HFFc6 (cell line): ENCODE data around the gene FAM111A. TPM values are rescaled to one million over a fixed set of nuclear protein-coding genes. Genes with fewer than 3 reads are reported as not detected.

ENCODE experiments used
- DNase-seq: peaks from one replicate; pipeline ENCODE4 v3.0.0-alpha.2; 2018
- H3K27ac Mint-ChIP-seq: 2 replicates; pipeline ENCODE4 v1.8.0; 2020; ENCODE audit warnings: mild to moderate bottlenecking, mixed read lengths
- H3K27me3 Mint-ChIP-seq: 2 replicates; pipeline ENCODE4 v1.8.0; 2021; ENCODE audit warnings: mild to moderate bottlenecking, moderate library complexity, mixed read lengths; ENCODE audit not compliant: insufficient read depth
- H3K36me3 Mint-ChIP-seq: 2 replicates; pipeline ENCODE4 v1.8.0; 2021; ENCODE audit warnings: low read depth, mixed read lengths
- H3K4me1 Mint-ChIP-seq: 2 replicates; pipeline ENCODE4 v1.8.0; 2020; ENCODE audit warnings: low read depth, mixed read lengths
- H3K4me3 Mint-ChIP-seq: 2 replicates; pipeline ENCODE4 v1.8.0; 2020; ENCODE audit warnings: mild to moderate bottlenecking, moderate library complexity, mixed read lengths
- H3K9me3 Mint-ChIP-seq: 2 replicates; pipeline ENCODE4 v1.8.0; 2020; ENCODE audit warnings: mild to moderate bottlenecking, mixed read lengths
- total RNA-seq, 6 experiments: library from RNA; stranded (reverse); fragmentation: NEBNext Ultra II Directional; extraction: Animal tissue kit (Norgen Biotek cat#: 25700); gene quantifications; 2 replicates in 1 of 6; 3 replicates in 5 of 6; pipeline ENCODE4 v1.2.3, GENCODE V29; 2021
- TF ChIP-seq, protein P1 (sequence below): fragments of 200-600 bp; sonication (generic); IDR thresholded peaks from 2 replicates; pipeline ENCODE4 v1.5.0; 2021; ENCODE audit warnings: antibody characterized with exemption, mild to moderate bottlenecking

FAM111A gene
- total RNA-seq, 6 experiments from 2014 or later = 28.7 to 56.6 (median 46.7) TPM

DNA sequence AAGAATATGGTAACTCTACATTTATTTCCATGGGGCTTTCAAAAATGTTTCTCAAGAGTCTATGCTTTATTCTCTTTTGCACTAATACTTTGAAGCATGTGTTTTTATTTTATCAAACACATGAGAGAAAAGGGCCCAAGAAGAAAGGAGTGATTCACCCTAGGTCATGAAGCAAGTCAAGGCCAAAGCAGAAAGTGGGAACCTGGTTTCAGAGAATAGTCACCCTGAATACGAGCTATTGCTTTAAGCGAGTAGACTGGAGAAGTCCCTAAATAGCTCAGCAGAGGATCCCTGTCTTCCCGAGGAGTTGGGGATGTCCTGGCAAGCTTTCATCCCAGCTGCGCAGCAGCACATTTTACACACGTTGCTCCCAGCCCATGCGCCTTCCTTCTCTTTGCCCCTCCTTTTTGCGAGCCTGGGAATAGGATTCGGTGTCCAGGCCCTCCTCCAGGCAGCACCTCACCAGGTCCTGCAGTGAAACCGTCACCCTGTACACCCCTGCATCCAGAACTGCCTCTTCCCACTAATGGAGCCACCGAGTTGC lies 51.0 kb downstream of the FAM111A start:
- peaks cover 3% of the 10 kb centered on the region for H3K27me3 Mint-ChIP-seq
- no peak for DNase-seq
- H3K27ac Mint-ChIP-seq = no peak overlapping the region
- H3K4me3 Mint-ChIP-seq = no peak overlapping the region
- H3K36me3 Mint-ChIP-seq = peaks cover 10% of the 10 kb centered on the region
- no peaks in the 10 kb centered on the region for H3K9me3 Mint-ChIP-seq
- TF ChIP-seq, protein P1, sequence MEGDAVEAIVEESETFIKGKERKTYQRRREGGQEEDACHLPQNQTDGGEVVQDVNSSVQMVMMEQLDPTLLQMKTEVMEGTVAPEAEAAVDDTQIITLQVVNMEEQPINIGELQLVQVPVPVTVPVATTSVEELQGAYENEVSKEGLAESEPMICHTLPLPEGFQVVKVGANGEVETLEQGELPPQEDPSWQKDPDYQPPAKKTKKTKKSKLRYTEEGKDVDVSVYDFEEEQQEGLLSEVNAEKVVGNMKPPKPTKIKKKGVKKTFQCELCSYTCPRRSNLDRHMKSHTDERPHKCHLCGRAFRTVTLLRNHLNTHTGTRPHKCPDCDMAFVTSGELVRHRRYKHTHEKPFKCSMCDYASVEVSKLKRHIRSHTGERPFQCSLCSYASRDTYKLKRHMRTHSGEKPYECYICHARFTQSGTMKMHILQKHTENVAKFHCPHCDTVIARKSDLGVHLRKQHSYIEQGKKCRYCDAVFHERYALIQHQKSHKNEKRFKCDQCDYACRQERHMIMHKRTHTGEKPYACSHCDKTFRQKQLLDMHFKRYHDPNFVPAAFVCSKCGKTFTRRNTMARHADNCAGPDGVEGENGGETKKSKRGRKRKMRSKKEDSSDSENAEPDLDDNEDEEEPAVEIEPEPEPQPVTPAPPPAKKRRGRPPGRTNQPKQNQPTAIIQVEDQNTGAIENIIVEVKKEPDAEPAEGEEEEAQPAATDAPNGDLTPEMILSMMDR = no peak
- peaks cover 22% of the 10 kb centered on the region for H3K4me1 Mint-ChIP-seq

DNA sequence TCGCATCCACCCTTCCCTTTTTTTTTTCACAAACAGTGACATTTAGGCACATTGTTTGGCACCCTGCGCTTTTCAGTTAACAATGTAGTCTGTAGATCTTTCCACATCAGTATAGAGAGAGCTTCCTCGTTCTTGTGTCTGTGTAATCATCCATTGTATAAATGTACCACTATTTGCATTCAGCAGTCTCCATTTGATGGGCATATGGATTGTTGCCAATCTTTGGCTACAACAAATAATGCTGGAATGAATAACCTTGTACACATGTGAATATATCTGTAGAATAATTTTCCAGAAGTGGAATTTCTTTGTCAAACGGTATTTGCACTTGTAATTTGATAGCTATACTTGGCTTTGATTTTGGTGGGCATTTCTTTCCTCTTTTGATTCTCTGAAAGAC lies 52.9 kb downstream of the FAM111A start:
- DNase-seq = no peak
- no peaks in the 10 kb centered on the region for H3K9me3 Mint-ChIP-seq
- no peak overlapping the region for H3K4me3 Mint-ChIP-seq
- TF ChIP-seq, protein P1 = no peak
- H3K27me3 Mint-ChIP-seq = no peaks in the 10 kb centered on the region; the same call in 1 of the 2 replicates
- H3K27ac Mint-ChIP-seq = no peak overlapping the region
- H3K4me1 Mint-ChIP-seq = peaks cover 33% of the 10 kb centered on the region
- H3K36me3 Mint-ChIP-seq = peaks cover 10% of the 10 kb centered on the region

DNA sequence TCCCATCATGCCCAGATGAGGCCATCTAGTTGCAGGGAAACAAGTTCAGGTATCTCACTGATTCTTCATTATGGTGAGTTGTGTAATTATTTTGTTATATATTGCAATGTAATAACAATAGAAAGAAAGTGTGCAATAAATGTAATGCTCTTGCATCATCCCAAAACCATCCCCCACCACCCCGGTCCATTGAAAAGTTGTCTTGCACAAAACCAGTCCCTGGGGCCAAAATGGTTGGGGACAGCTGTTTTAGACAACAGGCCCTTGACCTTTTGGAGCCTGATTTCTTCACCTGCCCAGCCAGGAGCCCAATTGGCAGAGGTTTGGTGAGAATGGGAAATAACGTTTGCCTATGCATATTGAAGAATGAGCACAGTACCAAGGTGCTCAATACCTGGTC lies 54.1 kb downstream of the FAM111A start:
- Mint-ChIP-seq H3K27me3 (no peaks in the 10 kb centered on the region; the same call in 1 of the 2 replicates), H3K27ac (no peak overlapping the region), H3K4me1 (peaks cover 35% of the 10 kb centered on the region), H3K4me3 (no peak overlapping the region), H3K36me3 (peaks cover 10% of the 10 kb centered on the region), H3K9me3 (no peaks in the 10 kb centered on the region)
- DNase-seq = no peak
- TF ChIP-seq, protein P1 = no peak

- DNase-seq = peak; percentile 59
- H3K4me3 Mint-ChIP-seq = no peak overlapping the region
- peak overlapping the region; percentile 35; the same call in 1 of the 2 replicates for H3K27ac Mint-ChIP-seq
- no peaks in the 10 kb centered on the region for H3K9me3 Mint-ChIP-seq
- peaks cover 6% of the 10 kb centered on the region for H3K36me3 Mint-ChIP-seq
- TF ChIP-seq, protein P1 = no peak
- H3K4me1 Mint-ChIP-seq = peaks cover 35% of the 10 kb centered on the region
- no peaks in the 10 kb centered on the region; the same call in 1 of the 2 replicates for H3K27me3 Mint-ChIP-seq
These were observed 55.3 kb downstream of the FAM111A start for GRCh38 chr11:59197991-59198390.

GRCh38 chr11:59198726-59199125 lies 56.1 kb downstream of the FAM111A start:
- no peaks in the 10 kb centered on the region for H3K9me3 Mint-ChIP-seq
- H3K4me1 Mint-ChIP-seq = peaks cover 40% of the 10 kb centered on the region
- H3K27me3 Mint-ChIP-seq = no peaks in the 10 kb centered on the region; the same call in 1 of the 2 replicates
- H3K36me3 Mint-ChIP-seq = peaks cover 6% of the 10 kb centered on the region
- TF ChIP-seq, protein P1 = no peak
- no peak overlapping the region for H3K4me3 Mint-ChIP-seq
- DNase-seq = no peak
- no peak overlapping the region for H3K27ac Mint-ChIP-seq
